T-helper 1 cell treated with Interleukin-12 subunit alpha and Interleukin-12 subunit beta and Interleukin-4 antibody, amounts not matched to agents 30 ng/mL and 1 ng/mL, for 36 hours (primary cell): ENCODE measurements around the gene SLC25A21. TPM values are rescaled to one million over a fixed set of nuclear protein-coding genes. Genes with fewer than 3 reads are reported as not detected.
"Not testable (repeated sequence)": the region's sequence is repeated elsewhere in the genome, so short reads cannot be mapped to it uniquely, and the experiment has no call there.

Experiments used
- intact Hi-C: fragments of 100-400 bp; cut with micrococcal nuclease; formaldehyde crosslinking; loops from one replicate; pipeline ENCODE4 v1.15.1; 2024
- total RNA-seq: library from RNA; stranded (reverse); gene quantifications from 2 replicates; pipeline ENCODE4 v1.2.3, GENCODE V29; 2022

SLC25A21 gene
- total RNA-seq, result not detected in 2 replicates

GRCh38 chr14:37172024-37172869, at the start of gene SLC25A21:
Gene SLC25A21 (minus strand): TSS chr14:37172606.
- intact Hi-C loops, result no loop called here

DNA sequence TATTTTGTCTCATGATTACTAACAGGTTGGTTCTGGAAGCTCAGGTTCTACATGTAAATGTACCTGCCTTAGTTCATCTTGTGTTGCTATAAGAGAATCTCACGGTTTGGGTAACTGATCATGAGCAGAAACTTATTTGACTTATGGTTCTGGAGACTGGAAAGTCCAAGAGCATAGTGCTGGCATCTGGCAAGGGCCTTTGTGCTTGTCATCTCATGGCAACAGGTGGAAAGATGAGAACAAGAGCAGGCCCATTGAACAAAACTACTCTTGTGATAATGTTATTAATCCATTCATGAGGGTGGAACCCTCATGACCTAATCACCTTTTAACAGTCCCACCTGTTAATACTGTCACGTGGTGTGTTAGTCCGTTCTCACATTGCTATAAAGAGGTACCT, 48.7 kb upstream of the SLC25A21 start:
- intact Hi-C loops, result no loop called here

DNA sequence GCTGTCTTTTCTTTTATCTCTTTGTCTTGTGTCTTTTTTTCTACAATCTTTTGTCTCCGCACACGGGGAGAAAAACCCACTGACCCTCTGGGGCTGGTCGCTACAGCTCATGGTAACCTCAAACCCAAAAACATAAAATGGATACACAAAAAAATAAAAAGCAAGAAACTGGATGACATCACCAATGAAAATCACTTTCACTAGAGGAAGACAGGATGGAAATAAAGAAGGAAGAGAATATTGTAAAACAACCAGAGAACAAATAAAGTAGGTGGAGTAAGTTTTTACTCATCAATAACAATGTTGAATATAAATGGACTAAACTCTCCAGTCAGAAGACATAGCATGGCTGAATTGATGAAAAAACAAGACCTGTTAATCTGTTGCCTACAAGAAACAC, 42.9 kb upstream of the SLC25A21 start:
- intact Hi-C loops, result no loop called here

- intact Hi-C loops, result no loop called here
Observed at GRCh38 chr14:37213016-37213415, 40.6 kb upstream of the SLC25A21 start.

- intact Hi-C loops, result no loop called here
Observed at GRCh38 chr14:37210448-37210847, 38.0 kb upstream of the SLC25A21 start.

DNA sequence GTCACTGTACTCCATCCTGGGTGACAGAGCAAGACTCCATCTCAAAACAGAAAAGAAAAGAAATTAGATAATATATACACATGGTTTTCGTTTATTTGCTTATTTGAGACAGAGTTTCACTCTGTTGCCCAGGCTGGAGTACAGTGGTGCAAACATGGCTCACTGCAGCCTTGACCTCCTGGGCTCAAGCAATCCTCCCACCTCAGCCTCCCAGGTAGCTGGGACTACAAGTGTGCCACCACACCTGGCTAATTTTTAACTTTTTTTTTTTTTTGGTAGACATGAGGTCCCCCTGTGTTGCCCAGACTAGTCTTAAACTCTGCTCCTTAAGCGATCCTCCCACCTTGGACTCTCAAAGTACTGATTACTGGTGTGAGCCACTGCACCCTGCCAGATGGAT, 37.2 kb upstream of the SLC25A21 start:
- intact Hi-C loops, result not testable (repeated sequence)

DNA sequence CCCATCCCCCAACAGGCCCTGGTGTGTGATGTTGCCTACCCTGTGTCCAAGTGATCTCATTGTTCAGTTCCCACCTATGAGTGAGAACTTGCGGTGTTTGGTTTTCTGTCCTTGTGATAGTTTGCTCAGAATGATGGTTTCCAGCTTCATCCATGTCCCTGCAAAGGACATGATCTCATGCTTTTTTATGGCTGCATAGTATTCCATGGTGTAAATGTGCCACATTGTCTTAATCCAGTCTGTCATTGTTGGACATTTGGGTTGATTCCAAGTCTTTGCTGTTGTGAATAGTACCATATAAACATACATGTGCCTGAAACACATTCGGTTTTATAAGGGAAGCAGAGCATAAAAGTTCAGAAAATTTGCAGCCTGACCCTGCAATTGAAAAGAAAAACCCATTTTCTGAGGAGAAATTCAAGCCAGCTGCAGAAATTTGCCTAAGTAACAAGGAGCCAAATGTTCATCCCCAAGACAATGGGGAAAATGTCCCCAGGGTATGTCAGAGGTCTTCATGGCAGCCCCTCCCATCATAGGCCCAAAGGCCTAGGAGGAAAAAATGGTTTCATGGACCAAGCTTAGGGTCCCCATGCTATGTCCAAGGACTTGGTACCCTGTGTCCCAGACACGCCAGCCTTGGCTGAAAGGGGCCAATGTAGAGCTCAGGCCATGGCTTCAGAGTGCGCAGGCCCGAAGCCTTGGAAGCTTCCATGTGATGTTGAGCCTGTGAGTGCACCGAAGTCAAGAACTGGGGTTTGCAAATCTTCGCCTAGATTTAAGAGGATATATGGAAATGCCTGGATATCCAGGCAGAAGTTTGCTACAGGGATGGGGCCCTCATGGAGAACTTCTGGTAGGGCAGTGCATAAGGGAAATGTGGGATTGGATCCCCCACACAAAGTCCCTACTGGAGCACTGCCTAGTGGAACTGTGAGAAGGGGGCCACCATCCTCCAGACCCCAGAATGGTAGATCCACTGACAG, 33.5 kb upstream of the SLC25A21 start:
- intact Hi-C loops, result not testable (repeated sequence)

- intact Hi-C loops, result no loop called here
Observed at GRCh38 chr14:37203423-37203822, 31.0 kb upstream of the SLC25A21 start.

DNA sequence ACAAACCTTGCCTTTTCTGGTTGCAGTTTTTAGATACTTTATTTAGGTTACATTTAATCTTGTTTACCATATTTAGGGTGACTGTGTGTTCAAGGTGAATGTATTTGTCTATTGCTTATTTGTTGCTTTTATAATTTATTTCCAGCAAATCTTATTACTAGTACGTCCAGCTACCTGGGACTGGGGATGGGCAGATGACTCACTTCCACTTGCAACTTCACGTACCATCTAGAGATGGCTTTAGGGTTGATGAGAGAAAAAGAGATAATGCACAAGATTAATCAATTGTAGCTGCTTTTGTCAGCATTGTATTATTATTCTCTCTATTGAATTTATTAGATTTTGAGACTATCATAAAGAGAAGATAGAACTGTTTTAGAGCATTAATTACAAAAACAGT, 30.4 kb upstream of the SLC25A21 start:
- intact Hi-C loops, result no loop called here

DNA sequence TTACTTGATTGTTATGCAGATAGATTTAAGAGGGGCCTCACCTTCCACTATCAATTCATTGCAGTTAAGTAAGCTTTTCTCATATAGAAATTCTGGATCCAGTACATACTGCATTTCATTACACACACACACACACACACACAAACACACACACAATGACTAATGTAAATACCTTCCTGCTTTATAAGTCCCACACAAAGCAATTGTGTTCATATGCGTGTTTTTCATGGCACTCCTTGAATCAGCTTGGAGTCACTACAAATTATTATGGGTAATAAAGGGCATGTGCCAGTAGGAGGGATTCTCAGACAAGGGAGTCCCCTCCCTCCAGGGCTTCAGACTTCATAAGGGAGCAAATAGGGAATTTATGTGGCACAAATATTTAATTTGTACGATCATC, 29.9 kb upstream of the SLC25A21 start:
- intact Hi-C loops, result no loop called here

GRCh38 chr14:37201724-37202123, 29.3 kb upstream of the SLC25A21 start:
- intact Hi-C loops, result no loop called here

DNA sequence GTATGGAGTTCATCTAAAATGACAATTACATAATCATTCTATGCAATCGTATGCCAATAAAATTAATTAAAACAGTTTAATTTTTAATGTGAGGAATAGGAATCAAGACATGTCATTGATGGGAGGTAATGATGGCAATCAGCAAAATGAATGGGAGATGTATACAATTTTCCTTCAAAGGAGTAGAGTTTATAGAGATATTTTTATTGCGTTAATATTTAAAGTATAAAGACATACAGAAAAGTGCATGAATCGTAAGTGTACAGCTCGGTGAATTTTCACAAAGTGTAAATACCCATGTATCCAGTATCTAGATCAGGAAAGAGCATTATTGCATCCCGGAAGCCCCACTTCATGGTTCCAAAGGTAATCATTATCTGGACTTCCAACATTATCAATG, 26.5 kb upstream of the SLC25A21 start:
- intact Hi-C loops, result no loop called here

DNA sequence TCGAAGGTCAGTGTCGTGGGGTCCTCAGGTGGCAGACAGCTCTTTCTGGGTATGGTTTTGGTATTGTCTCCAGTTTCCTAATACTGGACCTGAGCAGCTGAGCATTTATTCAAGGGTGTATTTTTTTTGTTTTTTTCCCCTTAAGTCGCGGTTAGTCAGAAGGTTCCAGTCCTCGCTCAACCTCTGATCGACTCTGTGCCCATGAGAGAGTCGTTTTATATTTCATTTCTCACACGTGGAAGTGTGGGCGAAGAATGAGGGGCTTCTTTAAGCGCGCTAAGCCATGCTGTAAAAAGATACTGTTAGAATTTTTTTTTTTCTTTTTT, 25.8 kb upstream of the SLC25A21 start:
- intact Hi-C loops, result no loop called here

DNA sequence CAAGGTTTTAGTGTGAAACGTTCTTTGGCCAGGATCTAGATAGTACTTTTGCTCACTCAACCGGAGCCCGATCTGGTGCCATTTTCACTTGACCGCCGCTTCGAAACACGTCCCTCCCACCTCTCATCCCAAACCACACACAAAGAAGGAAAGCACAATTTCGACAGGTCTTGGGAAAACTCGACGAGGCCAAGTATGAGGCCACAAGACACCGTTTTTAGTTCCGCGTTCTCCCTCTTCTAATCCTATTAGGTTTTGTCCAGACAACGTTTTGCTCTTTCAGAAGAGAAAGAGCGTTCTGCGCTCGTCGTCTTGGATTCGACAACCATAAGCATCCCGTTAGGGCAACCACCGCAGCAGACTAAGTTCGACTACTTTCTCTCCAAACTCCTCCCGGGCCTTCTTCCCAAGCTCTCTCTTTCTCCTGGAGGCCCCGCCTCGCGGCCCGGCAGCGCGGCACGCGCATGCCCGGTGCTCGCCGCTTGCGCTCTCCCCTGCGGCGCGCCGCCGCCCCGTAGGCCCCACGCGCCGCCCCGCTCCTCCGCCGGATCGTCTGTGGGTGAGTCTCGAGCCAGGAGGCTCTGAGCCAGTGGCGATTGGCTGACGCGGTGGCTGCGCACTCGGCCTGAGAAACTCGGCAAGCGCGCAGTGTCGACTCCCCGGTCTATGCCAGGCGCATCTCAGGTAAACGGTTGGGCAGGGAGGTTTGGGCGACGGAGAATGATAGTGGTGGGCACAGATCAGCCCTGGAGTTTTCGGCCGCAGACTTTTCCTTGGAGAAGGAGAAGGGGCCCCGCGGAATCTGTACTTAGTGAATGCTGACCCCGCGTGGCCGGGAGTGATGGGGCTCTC, 25.2 kb upstream of the SLC25A21 start, which contains the start of gene MIPOL1:
Gene MIPOL1, plus strand, starts transcription at position 517 of the 852 bp plus-strand sequence. CDS start 49,952 bp downstream, outside the sequence.
- intact Hi-C loops, result no loop called here

DNA sequence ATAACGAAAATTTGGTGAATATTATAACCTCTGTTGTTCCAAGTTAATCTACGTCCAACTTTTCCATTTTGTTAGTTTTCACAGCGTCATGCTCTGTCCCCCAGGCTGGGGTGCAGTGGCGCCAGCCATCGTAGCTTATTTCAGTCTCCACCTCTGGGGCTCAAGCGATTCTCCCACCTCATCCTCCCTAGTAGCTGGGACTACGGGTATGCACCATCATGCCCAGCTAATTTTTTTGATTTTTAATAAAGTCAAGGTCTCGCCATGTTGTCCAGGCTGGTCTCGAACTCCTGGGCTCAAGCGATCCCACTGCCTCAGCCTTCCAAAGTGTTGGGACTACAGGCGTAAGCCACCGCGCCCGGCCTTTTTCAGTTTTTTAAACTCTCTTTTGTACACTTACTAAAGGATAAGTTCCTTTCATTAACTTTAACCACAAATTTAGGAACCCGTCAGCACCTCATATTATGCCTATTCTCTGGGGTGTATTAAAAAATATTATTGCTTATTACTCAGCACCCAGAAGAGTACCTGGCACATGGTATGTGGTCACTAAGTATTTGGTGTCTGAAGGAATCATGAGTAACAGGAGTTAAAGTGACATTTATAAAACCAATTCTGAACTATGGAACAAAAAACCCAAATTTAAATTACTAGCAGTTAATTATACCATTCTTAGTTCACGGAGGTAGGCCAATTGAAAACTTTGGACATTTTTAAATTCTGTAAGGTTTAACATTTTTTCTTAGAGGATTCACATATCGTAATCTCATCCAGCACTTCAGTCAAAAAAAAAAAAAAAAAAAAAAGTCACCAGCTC, 24.4 kb upstream of the SLC25A21 start:
- intact Hi-C loops, result no loop called here

DNA sequence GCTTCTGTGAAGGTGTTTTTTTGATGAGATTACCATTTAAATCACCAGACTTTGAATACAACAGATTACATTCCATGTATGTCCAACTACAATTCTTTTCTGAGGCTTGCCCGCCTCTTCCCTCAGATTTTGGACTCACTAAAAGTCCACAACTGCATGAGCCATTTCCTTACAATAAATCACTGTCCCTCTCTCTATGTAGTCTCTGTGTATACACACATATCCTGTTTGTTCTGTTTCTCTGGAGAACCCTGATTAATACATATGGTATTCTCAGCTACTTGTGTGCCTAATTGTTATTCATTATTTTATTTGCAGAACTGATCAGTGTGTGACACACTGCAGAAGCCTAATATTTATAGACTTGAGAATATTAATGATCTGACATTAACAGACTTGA, 22.9 kb upstream of the SLC25A21 start:
- intact Hi-C loops, result no loop called here

DNA sequence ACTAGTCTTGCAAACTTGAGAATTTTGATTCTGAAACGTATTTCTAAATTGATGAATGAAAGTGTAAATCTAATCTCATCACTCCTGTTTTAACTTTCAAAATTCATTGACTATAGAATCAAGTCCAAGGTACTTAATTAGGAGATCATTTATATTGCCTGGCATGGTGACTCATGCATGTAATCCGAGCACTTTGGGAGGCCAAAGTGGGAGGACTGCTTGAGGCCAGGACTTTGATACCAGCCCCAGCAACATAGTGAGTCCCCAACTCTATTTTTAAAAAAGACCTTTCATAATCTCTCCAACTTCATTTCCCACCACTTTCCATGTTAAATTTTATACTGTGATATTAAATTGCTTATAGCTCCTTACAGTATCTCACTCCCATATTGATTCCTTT, 22.3 kb upstream of the SLC25A21 start:
- intact Hi-C loops, result no loop called here

DNA sequence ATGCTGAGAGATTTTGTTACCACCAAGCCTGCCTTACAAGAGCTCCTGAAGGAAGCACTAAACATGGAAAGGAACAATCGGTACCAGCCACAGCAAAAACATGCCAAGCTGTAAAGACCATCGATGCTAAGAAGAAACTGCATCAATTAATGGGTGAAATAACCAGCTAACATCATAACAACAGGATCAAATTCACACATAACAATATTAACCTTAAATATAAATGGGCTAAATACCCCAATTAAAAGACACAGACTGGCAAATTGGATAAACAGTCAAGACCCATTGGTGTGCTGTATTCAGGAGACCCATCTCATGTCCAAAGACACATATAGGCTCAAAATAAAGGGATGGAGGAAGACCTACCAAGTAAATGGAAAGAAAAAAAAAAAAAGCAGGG, 17.3 kb upstream of the SLC25A21 start:
- intact Hi-C loops, result not testable (repeated sequence)

- intact Hi-C loops, result not testable (repeated sequence)
Observed at GRCh38 chr14:37187840-37188577, 15.6 kb upstream of the SLC25A21 start.

DNA sequence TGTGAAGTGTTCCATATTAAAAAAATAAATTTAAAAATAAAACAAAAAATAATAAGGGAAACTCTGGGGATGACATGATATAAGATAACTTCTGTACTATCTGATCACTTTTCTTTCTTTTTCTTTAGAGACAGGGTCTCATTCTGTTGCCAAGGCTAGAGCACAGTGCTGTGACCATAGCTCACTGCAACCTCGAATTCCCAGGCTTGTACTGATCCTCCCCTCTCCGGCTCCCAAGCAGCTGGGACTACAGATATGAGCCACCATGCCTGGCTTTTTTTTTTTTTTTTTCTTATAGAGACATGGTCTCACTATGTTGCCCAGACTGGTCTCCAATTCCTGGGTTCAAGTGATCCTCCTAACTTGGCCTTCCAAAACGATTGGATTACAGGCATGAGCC, 14.9 kb upstream of the SLC25A21 start:
- intact Hi-C loops, result no loop called here
